COLO668 (cell line): ENCODE results near the gene PICALM.
"Not testable (repeated sequence)": the region's sequence is repeated elsewhere in the genome, so short reads cannot be mapped to it uniquely, and the experiment has no call there.

Experiments
- DNase-seq: peaks from one replicate; lab custom pipeline; 2025; ENCODE audit not compliant: unreplicated experiment; lab: John Stamatoyannopoulos, UW

PICALM gene

GRCh38 chr11:85945296-85945695, 123.6 kb downstream of the PICALM start:
- DNase-seq, result no peak

GRCh38 chr11:85941380-85941973, 127.4 kb downstream of the PICALM start:
- DNase-seq, result peak; percentile 18

DNA sequence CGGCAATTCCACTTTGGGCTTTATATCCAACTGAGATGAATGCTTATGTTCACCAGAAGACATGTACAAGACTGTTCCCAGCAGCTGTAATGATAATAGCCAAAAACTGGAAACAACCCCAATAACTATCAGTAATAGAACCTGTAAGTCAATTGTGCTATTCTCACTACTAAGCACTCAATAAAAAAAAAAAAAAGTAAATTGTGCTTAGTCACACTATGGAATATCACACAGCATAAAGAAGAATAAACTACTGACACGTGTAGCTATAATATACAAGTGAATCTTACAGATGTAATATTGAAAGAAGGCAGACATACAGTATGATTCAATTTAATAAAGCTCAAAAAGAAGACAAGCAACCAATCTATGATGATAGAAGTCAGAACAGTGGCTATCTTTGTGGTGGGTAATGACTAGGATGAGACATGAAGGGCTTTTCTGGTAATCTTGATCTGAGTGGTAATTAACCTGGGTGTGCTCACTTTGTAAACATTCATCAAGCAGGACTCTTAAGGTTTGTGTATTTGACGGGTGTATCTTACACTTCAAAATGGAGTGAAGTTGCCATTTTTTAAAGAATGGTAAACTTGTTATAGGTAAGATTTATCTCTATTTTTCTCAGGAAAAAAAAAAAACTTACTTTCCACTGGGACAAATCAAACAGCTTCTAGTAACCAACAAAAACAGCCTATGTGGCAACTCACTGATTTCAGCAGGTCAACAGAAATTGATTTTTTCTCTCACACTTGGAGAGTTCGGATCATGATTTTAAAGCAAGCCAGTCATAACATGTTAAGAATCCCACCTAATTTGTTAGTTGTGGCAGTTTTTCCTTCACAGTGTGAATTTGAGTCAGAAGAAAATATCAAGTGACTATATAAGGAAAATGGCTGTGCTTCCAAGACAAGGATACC, 129.5 kb downstream of the PICALM start:
- DNase-seq, result no peak

GRCh38 chr11:85937835-85938234, 131.0 kb downstream of the PICALM start:
- DNase-seq, result no peak

DNA sequence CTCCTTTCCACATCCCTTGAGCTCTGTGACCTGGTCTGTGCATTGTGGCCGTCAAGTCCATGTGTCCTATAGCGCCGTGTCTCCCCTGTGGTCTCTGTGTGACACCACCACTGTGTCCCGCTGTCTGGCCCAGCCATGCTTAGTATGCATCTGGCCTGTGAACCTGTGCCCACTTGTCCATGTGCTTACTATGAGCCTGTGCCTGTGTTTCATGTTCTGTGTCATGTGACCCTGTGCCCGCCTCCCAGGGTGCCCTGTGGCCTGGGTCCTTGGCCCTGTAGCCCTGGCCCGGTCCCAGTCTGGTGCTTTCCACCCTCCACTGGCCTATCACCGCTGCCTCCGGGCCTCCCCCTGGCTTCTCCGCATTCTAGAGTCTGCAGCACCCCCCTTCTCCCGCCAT, 133.1 kb downstream of the PICALM start:
- no peak for DNase-seq

DNA sequence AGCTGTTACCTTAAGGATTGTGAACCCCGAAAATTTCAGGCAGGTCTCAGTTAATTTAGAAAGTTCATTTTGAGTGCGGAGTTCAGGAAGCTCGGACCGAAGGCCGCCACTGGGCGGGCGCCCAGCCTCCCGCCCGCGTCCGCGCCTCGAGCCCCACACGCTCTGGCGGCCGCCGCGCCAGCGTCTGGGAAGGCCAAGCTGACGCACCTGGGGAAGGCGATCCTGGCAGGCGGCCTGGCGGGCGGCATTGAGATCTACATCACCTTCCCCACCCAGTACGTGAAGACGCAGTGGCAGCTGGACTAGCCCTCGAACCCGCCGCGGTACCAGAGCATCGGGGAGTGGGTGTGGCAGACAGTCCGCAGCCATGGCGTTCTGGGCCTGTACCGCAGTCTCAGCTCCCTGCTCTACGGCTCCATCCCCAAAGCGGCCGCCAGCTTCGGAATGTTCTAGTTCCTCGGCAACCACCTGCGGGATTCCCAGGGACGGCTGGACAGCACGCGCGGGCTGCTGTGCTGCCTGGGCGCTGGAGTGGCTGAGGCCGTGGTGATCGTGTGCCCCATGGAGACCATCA, 134.2 kb downstream of the PICALM start:
- no peak for DNase-seq

DNA sequence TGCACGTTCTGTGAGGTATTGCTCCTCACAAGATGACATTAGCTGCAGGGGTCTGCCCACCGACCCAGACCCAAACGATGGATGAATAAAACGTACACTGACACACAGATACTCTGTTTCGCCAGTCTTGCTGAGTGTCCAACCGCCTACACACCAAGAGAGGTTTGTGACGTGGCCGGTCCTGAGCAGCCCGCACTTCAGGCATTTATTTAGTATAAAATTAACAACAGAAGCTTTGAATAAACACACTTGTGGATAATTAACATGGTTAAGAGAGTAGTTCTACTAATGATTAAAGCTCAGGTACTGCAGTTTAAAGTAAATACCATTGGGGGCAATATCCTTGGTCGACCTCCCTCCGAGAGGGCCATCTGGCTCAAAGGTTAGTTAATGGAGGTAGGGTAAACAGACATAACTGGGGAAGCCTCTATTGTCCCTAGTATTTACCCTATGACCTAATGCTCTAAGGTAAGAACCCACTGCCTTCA, 138.0 kb downstream of the PICALM start:
- DNase-seq, result peak; percentile 73

GRCh38 chr11:85926653-85927214, 142.2 kb downstream of the PICALM start:
- not testable (repeated sequence) for DNase-seq

DNA sequence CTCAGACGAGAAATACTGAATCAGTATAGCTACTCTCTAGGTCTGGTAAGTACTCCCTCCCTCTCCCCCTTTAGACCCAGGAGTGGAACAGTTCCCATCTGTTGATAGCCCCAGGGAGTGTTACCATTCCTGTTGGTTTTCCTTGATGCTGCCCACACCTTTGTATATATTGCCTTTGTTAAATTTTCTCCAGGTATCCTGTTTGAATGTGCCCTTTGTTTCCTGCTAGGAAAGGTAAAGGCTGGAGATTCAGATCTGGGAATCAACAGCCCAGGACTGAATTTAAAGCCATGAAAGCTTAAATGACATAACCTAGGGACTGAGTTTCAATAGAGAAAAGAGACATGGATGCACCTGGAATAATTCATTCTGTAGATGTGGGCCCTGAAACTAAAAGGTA, 145.4 kb downstream of the PICALM start:
- DNase-seq, result no peak

DNA sequence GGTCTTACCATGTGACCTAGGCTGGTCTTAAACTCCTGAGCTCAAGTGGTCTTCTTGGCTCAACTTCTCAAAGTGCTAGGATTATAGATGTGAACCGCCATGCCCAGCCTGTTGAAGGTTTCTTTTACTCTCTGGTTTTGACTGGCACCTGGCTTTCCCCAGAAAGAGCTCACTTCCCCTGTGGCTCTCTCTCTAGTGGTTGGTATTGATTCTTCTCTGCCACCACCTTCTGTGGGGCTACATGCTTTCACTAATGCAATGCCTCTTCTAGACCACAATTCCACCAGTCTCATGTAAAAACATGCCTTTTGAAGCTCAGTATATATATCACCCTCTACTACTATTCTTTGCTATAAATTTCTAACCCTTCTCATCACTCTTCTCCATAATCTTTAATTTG, 146.5 kb downstream of the PICALM start:
- no peak for DNase-seq

DNA sequence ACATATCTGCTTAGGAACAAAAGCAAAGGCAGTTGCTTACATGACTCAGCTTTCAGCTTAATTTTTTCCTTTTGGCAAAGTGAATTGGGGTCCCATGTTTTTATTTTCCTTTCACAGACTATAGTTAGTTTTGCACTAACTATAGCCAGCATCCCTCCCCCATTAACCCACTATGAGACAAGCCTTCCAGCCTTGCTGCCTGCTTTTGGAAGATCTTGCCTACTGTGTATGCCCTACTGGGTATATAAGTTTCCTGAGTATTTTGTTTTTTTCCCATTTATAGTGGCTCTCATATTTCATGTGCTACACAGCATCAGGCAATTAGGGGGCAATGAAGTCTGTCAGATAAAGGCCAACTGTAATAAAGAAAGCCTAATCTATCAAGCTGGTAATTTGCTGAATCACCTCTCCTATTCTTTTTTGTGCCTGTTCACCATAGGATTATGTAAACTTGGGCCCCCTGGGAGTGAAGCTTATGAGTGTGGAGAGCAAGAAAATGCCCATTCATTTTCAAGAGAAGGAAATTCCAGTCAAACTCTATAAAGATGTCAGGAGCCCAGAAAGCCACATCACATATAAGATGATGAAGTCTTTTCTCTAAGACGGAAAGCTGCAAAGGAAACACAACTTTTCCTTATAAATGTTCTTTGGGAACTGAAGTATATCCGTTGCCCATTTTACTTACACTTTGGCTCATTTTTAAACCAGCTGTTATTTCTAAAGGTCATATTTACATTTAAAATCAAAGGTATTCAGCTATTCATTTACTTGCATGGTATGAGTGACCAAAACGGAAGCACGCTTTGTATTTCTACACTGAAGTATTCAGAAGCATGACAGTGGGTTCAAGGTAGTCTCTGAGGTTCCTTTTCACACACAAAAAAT, 149.7 kb downstream of the PICALM start:
- no peak for DNase-seq

DNA sequence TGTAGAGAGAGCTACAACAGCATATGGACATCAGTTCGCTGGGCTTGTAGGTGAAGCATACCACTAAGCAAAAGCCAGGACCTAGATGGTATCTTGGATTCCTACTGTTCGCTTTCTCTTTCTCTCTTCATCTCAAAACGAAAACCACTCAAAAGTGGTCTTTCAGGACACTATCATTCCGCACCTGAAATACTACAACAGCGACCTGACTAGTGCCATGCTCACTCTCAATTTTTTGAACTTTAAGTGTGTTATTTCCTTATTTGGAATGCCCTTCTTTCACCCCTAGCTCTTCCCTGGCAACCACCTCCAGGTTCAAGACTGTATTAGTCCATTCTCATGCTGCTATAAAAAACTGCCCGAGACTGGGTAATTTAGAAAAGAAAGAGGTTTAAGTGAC, 154.5 kb downstream of the PICALM start:
- no peak for DNase-seq

GRCh38 chr11:85913513-85913912, 155.4 kb downstream of the PICALM start:
- DNase-seq, result no peak

DNA sequence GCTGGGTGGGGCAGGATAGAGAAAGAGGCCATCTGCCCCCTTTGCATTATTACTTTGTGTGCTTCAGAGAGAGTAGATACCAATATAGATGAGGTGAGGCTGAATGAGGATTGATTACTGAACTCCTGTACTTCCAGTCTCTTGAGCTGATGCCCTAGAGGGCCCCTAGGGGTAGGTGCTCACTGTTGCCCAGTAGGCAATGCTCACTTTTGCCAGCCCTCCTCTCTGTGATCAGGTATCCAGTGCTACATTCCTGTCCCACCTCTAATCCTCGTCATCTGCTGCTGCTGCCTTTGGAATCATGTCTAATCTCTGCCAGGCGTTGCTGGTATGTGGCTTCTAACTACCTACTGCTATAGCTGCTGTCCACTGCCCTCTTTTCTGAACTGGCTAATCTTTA, 156.5 kb downstream of the PICALM start:
- no peak for DNase-seq
